ENCODE data around the gene GTF2A2.
"Not testable (repeated sequence)": the region's sequence is repeated elsewhere in the genome, so short reads cannot be mapped to it uniquely, and the experiment has no call there.

Gene GTF2A2

GRCh38 chr15:59654046-59654445 lies 3.3 kb downstream of the GTF2A2 start:
- no peak for TF ChIP-seq CTCF (IDR thresholded peaks at IDR 0.05; ENCODE audit: extremely low read depth, insufficient read depth, missing control alignments)
- DNase-seq (ENCODE audit: low spot score), result no peak
- in situ Hi-C loops (cut with MboI; ENCODE audit: low pct_unique_long_range_greater_than_20kb, low sequenced_read_pairs, unreplicated experiment), result no loop called here

- no peak for TF ChIP-seq CTCF (IDR thresholded peaks at IDR 0.05; ENCODE audit: extremely low read depth, insufficient read depth, missing control alignments)
- DNase-seq (ENCODE audit: low spot score), result no peak
- in situ Hi-C loops (cut with MboI; ENCODE audit: low pct_unique_long_range_greater_than_20kb, low sequenced_read_pairs, unreplicated experiment), result no loop called here
These were observed 7.7 kb downstream of the GTF2A2 start for GRCh38 chr15:59649603-59650002.

- no peak for DNase-seq (ENCODE audit: low spot score)
- in situ Hi-C loops (cut with MboI; ENCODE audit: low pct_unique_long_range_greater_than_20kb, low sequenced_read_pairs, unreplicated experiment), result no loop called here
- TF ChIP-seq CTCF (IDR thresholded peaks at IDR 0.05; ENCODE audit: extremely low read depth, insufficient read depth, missing control alignments), result no peak
These were observed 10.2 kb downstream of the GTF2A2 start for GRCh38 chr15:59647085-59647484.

GRCh38 chr15:59646277-59646676 lies 11.0 kb downstream of the GTF2A2 start:
- TF ChIP-seq CTCF (IDR thresholded peaks at IDR 0.05; ENCODE audit: extremely low read depth, insufficient read depth, missing control alignments), result no peak
- in situ Hi-C loops (cut with MboI; ENCODE audit: low pct_unique_long_range_greater_than_20kb, low sequenced_read_pairs, unreplicated experiment), result no loop called here
- no peak for DNase-seq (ENCODE audit: low spot score)

GRCh38 chr15:59645812-59646211 lies 11.5 kb downstream of the GTF2A2 start:
- in situ Hi-C loops (cut with MboI; ENCODE audit: low pct_unique_long_range_greater_than_20kb, low sequenced_read_pairs, unreplicated experiment); DNase-seq (ENCODE audit: low spot score): not testable (repeated sequence)

- in situ Hi-C loops (cut with MboI; ENCODE audit: low pct_unique_long_range_greater_than_20kb, low sequenced_read_pairs, unreplicated experiment), result no loop called here
These were observed 12.6 kb downstream of the GTF2A2 start for GRCh38 chr15:59644756-59645155.

GRCh38 chr15:59642351-59642750 lies 15.0 kb downstream of the GTF2A2 start:
- TF ChIP-seq CTCF (IDR thresholded peaks at IDR 0.05; ENCODE audit: extremely low read depth, insufficient read depth, missing control alignments), result no peak
- in situ Hi-C loops (cut with MboI; ENCODE audit: low pct_unique_long_range_greater_than_20kb, low sequenced_read_pairs, unreplicated experiment), result no loop called here
- DNase-seq (ENCODE audit: low spot score), result no peak

More at GRCh38 chr15:59644756-59645155, 12.6 kb downstream of the GTF2A2 start:
- TF ChIP-seq CTCF (IDR thresholded peaks at IDR 0.05; ENCODE audit: extremely low read depth, insufficient read depth, missing control alignments), result no peak
- DNase-seq (ENCODE audit: low spot score), result no peak

GRCh38 chr15:59637507-59637906 lies 19.8 kb downstream of the GTF2A2 start:
- DNase-seq (ENCODE audit: low spot score); in situ Hi-C loops (cut with MboI; ENCODE audit: low pct_unique_long_range_greater_than_20kb, low sequenced_read_pairs, unreplicated experiment): not testable (repeated sequence)

Data from GM13977 (cell line).